Uterus (tissue), 4 donors: Measurements from ENCODE around the gene RNF123. TPM values are rescaled to one million over a fixed set of nuclear protein-coding genes. Genes with fewer than 3 reads are reported as not detected.

Experiments
- DNase-seq, 2 donors: peaks; one replicate each; pipeline ENCODE4 v3.0.0-alpha.2; 2019 to 2020
- H3K27ac ChIP-seq, 2 donors: fragments of 200-600 bp; sonication (generic); 1 replicate in 1 of 2; 2 replicates in 1 of 2; pipeline ENCODE4 v1.5.1; 2016 to 2018
- H3K27me3 ChIP-seq, 2 donors: fragments of 200-600 bp; sonication (generic); one replicate each; pipeline ENCODE4 v1.5.1; 2018 to 2019; ENCODE audit warnings: control low read depth in 1 of 2
- H3K36me3 ChIP-seq, 2 donors: fragments of 200-600 bp; sonication (generic); one replicate each; pipeline ENCODE4 v1.5.1; 2019; ENCODE audit warnings: control low read depth in 1 of 2
- H3K4me1 ChIP-seq, 2 donors: fragments of 200-600 bp; sonication (generic); one replicate each; pipeline ENCODE4 v1.5.1; 2018 to 2019; ENCODE audit warnings: control low read depth in 1 of 2
- H3K4me3 ChIP-seq, 2 donors: fragments of 200-600 bp; sonication (generic); 1 replicate in 1 of 2; 2 replicates in 1 of 2; pipeline ENCODE4 v1.5.1; 2018 to 2019; ENCODE audit warnings: mild to moderate bottlenecking in 1 of 2
- H3K9me3 ChIP-seq, 2 donors: fragments of 200-600 bp; sonication (generic); one replicate each; pipeline ENCODE4 v1.5.1; 2019; ENCODE audit warnings: control low read depth in 1 of 2
- CTCF ChIP-seq, 4 experiments: fragments of 200-600 bp in 2 of 4; fragments of 450-650 bp in 2 of 4; sonication (generic) in 2 of 4; IDR thresholded peaks; one replicate each; pipeline ENCODE4 v1.5.1; 2016 to 2019; ENCODE audit warnings: antibody characterized with exemption in 4 of 4, mild to moderate bottlenecking in 2 of 4, moderate library complexity in 1 of 4
- POLR2A ChIP-seq, 2 donors: fragments of 450-650 bp; IDR thresholded peaks; one replicate each; pipeline ENCODE4 v1.6.1; 2016; ENCODE audit warnings: antibody characterized with exemption in 2 of 2, mild to moderate bottlenecking in 1 of 2, moderate library complexity in 1 of 2
- intact Hi-C: fragments of 100-400 bp; cut with DNase I; formaldehyde crosslinking; loops from one replicate; pipeline ENCODE4 v1.15.1; 2023; ENCODE audit warnings: low total_unique reads
- total RNA-seq, 4 donors: library from RNA; depleted of rRNA in 3 of 4; stranded (reverse); fragments of >200 nt in 3 of 4; gene quantifications; one replicate each; pipeline versions ENCODE4 v1.1.0 to v1.2.4, GENCODE V29; 2014 to 2023
- donor health status: DM: yes; HTN: yes; CAD: no.

Gene RNF123
- total RNA-seq, 4 donors from 2014 or later: 10.9 to 47.3 (median 25.3) TPM

GRCh38 chr3:49729966-49730609 is 40.7 kb downstream of the RNF123 start:
- H3K4me1 ChIP-seq: no peaks in the 10 kb centered on the region
- no peaks in the 10 kb centered on the region for H3K36me3 ChIP-seq
- DNase-seq: no peak
- H3K27ac ChIP-seq: no peak overlapping the region
- intact Hi-C loops: no loop called here
- H3K27me3 ChIP-seq: no peaks in the 10 kb centered on the region
- TF ChIP-seq CTCF (IDR thresholded peaks at IDR 0.05) (no peak), POLR2A (IDR thresholded peaks at IDR 0.05) (no peak)
- H3K4me3 ChIP-seq: no peak overlapping the region
- H3K9me3 ChIP-seq: no peaks in the 10 kb centered on the region

DNA sequence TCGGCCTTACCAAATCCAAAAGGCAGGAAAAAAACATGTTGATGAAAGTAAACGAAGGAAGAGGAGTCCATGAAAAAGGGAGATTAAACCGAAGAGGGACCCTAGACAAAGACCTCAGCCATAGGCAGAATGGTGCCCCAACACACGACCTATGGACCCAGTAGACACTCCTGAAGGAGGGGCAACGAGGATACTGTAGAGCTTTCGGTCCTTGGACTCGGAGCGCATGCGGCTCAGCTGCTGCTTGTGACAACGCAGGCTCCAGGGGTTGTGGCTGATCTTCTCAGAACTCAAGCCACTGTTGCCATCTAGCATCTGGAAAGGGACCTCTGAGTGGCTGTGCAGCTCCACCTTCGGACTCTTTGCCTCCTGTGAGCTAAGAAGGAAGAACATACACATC is 43.2 kb downstream of the RNF123 start:
- Histone ChIP-seq H3K27me3 (no peaks in the 10 kb centered on the region), H3K4me1 (no peaks in the 10 kb centered on the region), H3K27ac (no peak overlapping the region), H3K9me3 (no peaks in the 10 kb centered on the region), H3K36me3 (no peaks in the 10 kb centered on the region), H3K4me3 (no peak overlapping the region)
- intact Hi-C loops: no loop called here
- TF ChIP-seq POLR2A (IDR thresholded peaks at IDR 0.05) (no peak), CTCF (IDR thresholded peaks at IDR 0.05) (no peak)
- DNase-seq: no peak

GRCh38 chr3:49733551-49733950 is 44.2 kb downstream of the RNF123 start:
- H3K4me1 ChIP-seq: no peaks in the 10 kb centered on the region
- H3K4me3 ChIP-seq: no peak overlapping the region
- DNase-seq: no peak
- intact Hi-C loops: no loop called here
- H3K27me3 ChIP-seq: no peaks in the 10 kb centered on the region
- H3K27ac ChIP-seq: no peak overlapping the region
- no peak for TF ChIP-seq CTCF (IDR thresholded peaks at IDR 0.05)
- TF ChIP-seq POLR2A (IDR thresholded peaks at IDR 0.05): no peak
- H3K9me3 ChIP-seq: no peaks in the 10 kb centered on the region
- no peaks in the 10 kb centered on the region for H3K36me3 ChIP-seq

GRCh38 chr3:49734752-49735151 is 45.4 kb downstream of the RNF123 start:
- TF ChIP-seq POLR2A (IDR thresholded peaks at IDR 0.05) (no peak), CTCF (IDR thresholded peaks at IDR 0.05) (no peak)
- Histone ChIP-seq H3K36me3 (no peaks in the 10 kb centered on the region), H3K27ac (no peak overlapping the region), H3K9me3 (no peaks in the 10 kb centered on the region), H3K4me1 (no peaks in the 10 kb centered on the region), H3K4me3 (no peak overlapping the region), H3K27me3 (no peaks in the 10 kb centered on the region)
- no peak for DNase-seq
- intact Hi-C loops: no loop called here

DNA sequence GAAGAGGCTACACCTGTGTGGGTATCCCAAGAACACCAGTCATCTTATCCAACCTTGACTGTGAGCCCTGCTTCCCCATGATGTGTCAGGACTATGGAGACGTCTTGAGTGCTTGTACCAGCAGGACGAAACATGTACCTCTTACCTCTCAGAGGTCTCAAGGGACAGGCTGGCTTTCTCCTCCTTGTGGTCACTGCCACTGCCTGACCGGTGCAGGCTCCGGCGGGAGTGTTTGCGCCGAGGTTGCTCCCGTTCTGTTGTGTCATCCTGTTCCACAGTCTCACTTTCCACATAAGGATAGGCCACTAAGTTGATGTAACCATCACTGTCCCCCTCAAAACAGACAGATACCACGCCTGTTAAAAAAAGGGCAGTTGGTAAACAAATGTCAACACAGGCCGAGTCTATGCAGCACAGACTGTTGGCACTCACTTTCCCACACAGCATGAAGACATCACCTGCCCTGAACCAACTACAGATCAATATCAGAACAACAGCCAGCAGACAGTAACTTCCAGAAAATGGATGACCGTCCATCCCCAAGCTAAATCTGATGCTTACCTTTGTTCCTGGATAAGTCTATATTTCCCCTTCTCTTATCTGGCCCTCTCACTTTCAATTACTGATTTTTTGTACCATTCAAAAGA is 48.8 kb downstream of the RNF123 start:
- no peaks in the 10 kb centered on the region for H3K9me3 ChIP-seq
- no peaks in the 10 kb centered on the region for H3K36me3 ChIP-seq
- H3K27me3 ChIP-seq: no peaks in the 10 kb centered on the region
- H3K27ac ChIP-seq: no peak overlapping the region
- intact Hi-C loops: no loop called here
- no peak overlapping the region for H3K4me3 ChIP-seq
- H3K4me1 ChIP-seq: no peaks in the 10 kb centered on the region
- TF ChIP-seq CTCF (IDR thresholded peaks at IDR 0.05) (no peak), POLR2A (IDR thresholded peaks at IDR 0.05) (no peak)
- no peak for DNase-seq
